Immature natural killer cell (primary cell): ENCODE data around the gene AIPL1. TPM values are rescaled to one million over a fixed set of nuclear protein-coding genes. Genes with fewer than 3 reads are reported as not detected.
A peak's percentile ranks its signal among the peaks of the same experiment; 100 is the strongest.

ENCODE experiments used
- DNase-seq, 3 donors: peaks; one replicate each; pipeline ENCODE4 v3.0.0; 2022; ENCODE audit warnings: mixed read lengths in 1 of 3
- H3K27ac Mint-ChIP-seq, 6 donors: one replicate each; pipeline ENCODE4 v1.8.0; 2020; ENCODE audit warnings: mixed read lengths in 6 of 6, mild to moderate bottlenecking in 5 of 6, inconsistent platforms in 4 of 6, moderate library complexity in 3 of 6
- H3K27me3 Mint-ChIP-seq, 3 donors: one replicate each; pipeline ENCODE4 v1.8.0; 2020 to 2021; ENCODE audit warnings: low read depth in 3 of 3, mild to moderate bottlenecking in 3 of 3, mixed read lengths in 3 of 3, moderate library complexity in 3 of 3, inconsistent platforms in 1 of 3
- H3K36me3 Mint-ChIP-seq, 3 donors: one replicate each; pipeline ENCODE4 v1.8.0; 2020; ENCODE audit warnings: mixed read lengths in 3 of 3, inconsistent platforms in 2 of 3, mild to moderate bottlenecking in 2 of 3
- H3K4me1 Mint-ChIP-seq, 2 donors: one replicate each; pipeline ENCODE4 v1.8.0; 2020; ENCODE audit warnings: inconsistent platforms in 2 of 2, mild to moderate bottlenecking in 2 of 2, mixed read lengths in 2 of 2, moderate library complexity in 1 of 2
- H3K4me3 Mint-ChIP-seq, 5 donors: one replicate each; pipeline ENCODE4 v1.8.0; 2020; ENCODE audit warnings: mild to moderate bottlenecking in 5 of 5, mixed read lengths in 5 of 5, inconsistent platforms in 3 of 5, moderate library complexity in 3 of 5
- H3K9me3 Mint-ChIP-seq, 6 donors: one replicate each; pipeline ENCODE4 v1.8.0; 2020; ENCODE audit warnings: mild to moderate bottlenecking in 6 of 6, mixed read lengths in 6 of 6, inconsistent platforms in 4 of 6, moderate library complexity in 3 of 6
- polyA plus RNA-seq, 3 donors: library from polyadenylated mRNA; unstranded; fragments of 300-500 nt; fragmentation: Illumina TruSeq; gene quantifications; one replicate each; pipeline ENCODE4 v1.2.3, GENCODE V29; 2021

AIPL1 gene
- polyA plus RNA-seq, 3 donors from 2014 or later: not detected

- no peaks in the 10 kb centered on the region for H3K36me3 Mint-ChIP-seq
- H3K4me1 Mint-ChIP-seq: peaks cover 4 to 10% of the 10 kb centered on the region in 2 donors
- peaks cover 2 to 13% (median 3%) of the 10 kb centered on the region in 3 donors for H3K27me3 Mint-ChIP-seq
- no peak overlapping the region for H3K4me3 Mint-ChIP-seq
- H3K9me3 Mint-ChIP-seq: no peaks in the 10 kb centered on the region
- no peak for DNase-seq
- H3K27ac Mint-ChIP-seq: no peak overlapping the region
Measured at GRCh38 chr17:6461246-6461645, 26.3 kb upstream of the AIPL1 start.

- Mint-ChIP-seq H3K4me1 (peaks cover 5 to 11% of the 10 kb centered on the region in 2 donors), H3K27ac (no peak overlapping the region), H3K27me3 (peaks cover 2 to 11% (median 3%) of the 10 kb centered on the region in 3 donors), H3K36me3 (no peaks in the 10 kb centered on the region), H3K9me3 (no peaks in the 10 kb centered on the region), H3K4me3 (no peak overlapping the region)
- DNase-seq: no peak
Measured at GRCh38 chr17:6460531-6461161, 25.7 kb upstream of the AIPL1 start.

DNA sequence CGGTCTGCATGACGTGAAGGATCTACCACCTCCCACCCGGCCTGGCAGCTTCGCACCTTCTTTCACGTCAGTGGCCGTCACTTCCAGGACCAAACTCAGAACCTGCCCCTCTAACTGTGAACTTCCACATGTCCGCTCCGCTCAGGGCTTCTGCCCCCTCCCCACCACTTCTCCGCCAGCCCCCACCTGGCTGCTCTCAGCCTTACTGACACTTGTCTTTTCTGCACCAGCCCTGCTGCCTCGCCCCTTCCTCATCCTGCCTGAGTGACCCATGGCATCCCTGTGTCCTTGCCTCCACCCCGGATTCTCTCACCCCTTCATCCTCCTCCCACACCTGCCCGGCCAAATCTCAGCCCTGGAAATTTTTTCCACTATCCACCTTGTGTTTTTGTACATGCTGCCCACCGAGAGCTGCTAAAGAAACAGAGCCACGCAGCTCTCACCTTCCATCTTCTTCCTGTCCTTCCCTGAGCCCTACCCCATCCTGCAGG, 23.6 kb upstream of the AIPL1 start:
- Mint-ChIP-seq H3K27me3 (peaks cover 2 to 13% (median 3%) of the 10 kb centered on the region in 3 donors), H3K9me3 (no peaks in the 10 kb centered on the region), H3K4me3 (no peak overlapping the region), H3K36me3 (no peaks in the 10 kb centered on the region), H3K27ac (no peak overlapping the region), H3K4me1 (peaks cover 13 to 19% of the 10 kb centered on the region in 2 donors)
- DNase-seq: no peak

GRCh38 chr17:6457688-6458459, 23.0 kb upstream of the AIPL1 start:
- H3K4me3 Mint-ChIP-seq: no peak overlapping the region
- peaks cover 15 to 19% of the 10 kb centered on the region in 2 donors for H3K4me1 Mint-ChIP-seq
- no peaks in the 10 kb centered on the region for H3K9me3 Mint-ChIP-seq
- H3K36me3 Mint-ChIP-seq: no peaks in the 10 kb centered on the region
- H3K27me3 Mint-ChIP-seq: peaks cover 2 to 15% (median 3%) of the 10 kb centered on the region in 3 donors
- DNase-seq: no peak
- no peak overlapping the region for H3K27ac Mint-ChIP-seq

DNA sequence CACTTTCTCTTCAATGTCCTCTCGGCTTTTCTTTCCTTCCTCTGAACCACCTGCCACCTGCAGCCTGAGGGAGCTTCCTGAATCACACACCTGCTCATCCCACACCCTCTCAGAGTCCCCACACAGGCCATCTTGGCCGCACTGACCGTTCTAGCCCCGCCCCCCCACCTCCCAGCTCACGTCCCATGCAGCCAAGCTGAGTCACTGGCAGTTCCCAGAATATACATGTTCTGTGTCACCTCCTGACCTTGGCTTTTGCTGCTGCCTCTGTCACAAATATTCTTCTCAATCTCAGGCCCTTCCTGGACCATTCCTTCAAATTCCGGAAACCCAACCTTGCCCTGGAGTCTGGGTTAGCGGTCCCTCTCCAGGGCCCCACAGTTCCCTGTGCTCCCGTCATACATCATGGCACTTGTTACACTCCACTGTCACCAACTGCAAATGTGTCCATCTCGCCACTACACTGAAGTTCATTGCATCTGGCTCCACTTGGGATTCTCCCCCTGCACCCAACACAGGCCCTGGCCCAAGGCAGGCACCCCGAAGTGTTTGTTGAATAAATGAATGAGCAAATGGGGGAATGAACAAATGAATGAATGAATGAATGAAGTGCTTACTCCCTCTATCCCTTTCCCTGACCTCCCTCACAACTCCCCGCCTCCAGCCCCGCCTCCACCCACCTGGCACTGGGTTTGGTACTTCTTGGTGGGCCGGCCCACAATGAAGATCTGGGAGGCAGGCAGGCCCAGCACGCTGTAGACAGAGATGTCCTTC, 22.2 kb upstream of the AIPL1 start:
- DNase-seq: no peak
- Mint-ChIP-seq H3K36me3 (no peaks in the 10 kb centered on the region), H3K27ac (peak overlapping the region in 1 of 6 donors; percentile 28), H3K9me3 (no peaks in the 10 kb centered on the region), H3K27me3 (peaks cover 3 to 14% (median 4%) of the 10 kb centered on the region in 3 donors), H3K4me3 (peak overlapping the region; percentile 51 to 69 (median 57)), H3K4me1 (peaks cover 15 to 19% of the 10 kb centered on the region in 2 donors)

DNA sequence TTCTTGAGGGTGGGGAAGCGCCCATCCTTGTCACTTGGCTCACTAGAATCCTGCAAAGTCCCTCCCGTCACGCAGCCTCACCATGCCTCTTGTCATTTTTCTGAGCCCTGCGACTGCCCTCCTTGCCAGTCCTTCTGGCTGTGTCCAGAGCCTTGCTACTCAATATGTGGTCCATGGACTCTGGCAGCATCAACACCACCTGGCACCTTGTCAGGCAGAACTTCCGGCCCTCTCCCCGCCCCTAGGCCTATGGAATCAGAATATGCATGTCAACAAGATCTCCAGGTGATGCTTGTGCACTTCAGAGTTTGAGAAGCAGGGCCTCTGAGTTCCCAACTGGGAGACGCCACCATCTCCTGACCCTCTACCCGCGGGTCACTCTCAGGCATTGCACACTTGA, 21.4 kb upstream of the AIPL1 start:
- H3K9me3 Mint-ChIP-seq: no peaks in the 10 kb centered on the region
- peaks cover 3 to 14% (median 4%) of the 10 kb centered on the region in 3 donors for H3K27me3 Mint-ChIP-seq

GRCh38 chr17:6455321-6455705, 20.4 kb upstream of the AIPL1 start:
- peak overlapping the region in 2 of 6 donors; percentile 11 to 46 for H3K27ac Mint-ChIP-seq
- H3K4me3 Mint-ChIP-seq: peak overlapping the region; percentile 50 to 74 (median 69)
- peaks cover 4 to 12% (median 5%) of the 10 kb centered on the region in 3 donors for H3K27me3 Mint-ChIP-seq
- DNase-seq: peak; percentile 14 to 27 (median 24)
- H3K36me3 Mint-ChIP-seq: no peaks in the 10 kb centered on the region
- peaks cover 20 to 28% of the 10 kb centered on the region in 2 donors for H3K4me1 Mint-ChIP-seq
- no peaks in the 10 kb centered on the region for H3K9me3 Mint-ChIP-seq

More for the DNA sequence above, 21.4 kb upstream of the AIPL1 start:
- H3K36me3 Mint-ChIP-seq: no peaks in the 10 kb centered on the region
- no peak for DNase-seq
- peak overlapping the region; percentile 21 to 69 (median 53) for H3K4me3 Mint-ChIP-seq
- peaks cover 15 to 22% of the 10 kb centered on the region in 2 donors for H3K4me1 Mint-ChIP-seq
- H3K27ac Mint-ChIP-seq: no peak overlapping the region

- peak; percentile 18 to 31 (median 27) for DNase-seq
- Mint-ChIP-seq H3K4me3 (peak overlapping the region; percentile 45 to 74 (median 53)), H3K36me3 (no peaks in the 10 kb centered on the region), H3K4me1 (peaks cover 20 to 28% of the 10 kb centered on the region in 2 donors), H3K27ac (peak overlapping the region in 2 of 6 donors; percentile 40 to 83), H3K27me3 (peaks cover 4 to 8% (median 5%) of the 10 kb centered on the region in 3 donors), H3K9me3 (no peaks in the 10 kb centered on the region)
Measured at GRCh38 chr17:6454495-6455320, 19.8 kb upstream of the AIPL1 start.

GRCh38 chr17:6453279-6454024, 18.5 kb upstream of the AIPL1 start:
- DNase-seq: no peak
- peaks cover 20 to 28% of the 10 kb centered on the region in 2 donors for H3K4me1 Mint-ChIP-seq
- H3K27ac Mint-ChIP-seq: peak overlapping the region in 1 of 6 donors; percentile 47
- no peaks in the 10 kb centered on the region for H3K36me3 Mint-ChIP-seq
- no peaks in the 10 kb centered on the region for H3K9me3 Mint-ChIP-seq
- H3K27me3 Mint-ChIP-seq: peaks cover 4 to 8% (median 5%) of the 10 kb centered on the region in 3 donors
- peak overlapping the region in 3 of 5 donors; percentile 42 to 60 (median 45) for H3K4me3 Mint-ChIP-seq

DNA sequence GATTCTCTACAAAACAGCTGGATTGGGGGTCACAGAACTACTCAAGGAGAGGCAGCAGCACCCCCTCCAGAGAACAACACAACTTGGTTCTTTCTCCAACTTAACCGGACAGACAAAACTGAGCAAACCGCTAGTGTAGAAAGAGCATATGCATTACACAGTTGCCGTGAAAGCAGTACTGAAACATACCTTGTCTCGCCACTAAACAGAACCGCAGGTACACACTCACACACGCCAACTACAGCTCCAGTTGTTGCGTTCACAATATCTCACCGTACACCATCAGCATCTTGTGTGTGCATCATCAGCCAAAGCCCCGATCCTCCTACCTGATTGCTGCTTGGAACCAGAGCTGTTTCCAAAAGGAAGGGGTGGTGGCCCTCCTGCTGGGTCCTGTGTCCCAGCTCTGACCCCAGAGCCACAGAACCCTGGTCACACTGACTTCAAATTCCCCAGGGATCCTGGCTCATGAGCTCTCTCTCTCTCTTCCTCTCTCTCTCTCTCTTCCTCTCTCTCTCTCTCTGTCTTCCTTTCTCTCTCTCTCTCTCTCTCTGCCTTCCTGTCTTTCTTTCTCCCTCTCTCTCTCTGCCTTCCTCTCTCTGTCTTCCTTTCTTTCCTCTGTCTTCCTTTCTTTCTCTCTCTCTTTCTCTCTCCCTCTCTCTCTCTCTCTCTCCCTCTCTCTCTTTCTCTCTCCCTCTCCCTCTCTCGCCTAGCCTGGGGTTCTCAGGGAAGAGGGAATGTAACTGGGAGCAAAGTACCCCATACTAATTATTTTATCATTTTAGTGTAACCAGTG, 17.7 kb upstream of the AIPL1 start:
- Mint-ChIP-seq H3K27ac (peak overlapping the region in 3 of 6 donors; percentile 6 to 47 (median 43)), H3K27me3 (peaks cover 4 to 8% (median 5%) of the 10 kb centered on the region in 3 donors), H3K9me3 (no peaks in the 10 kb centered on the region), H3K4me1 (peaks cover 20 to 28% of the 10 kb centered on the region in 2 donors), H3K4me3 (peak overlapping the region in 1 of 5 donors; percentile 60), H3K36me3 (no peaks in the 10 kb centered on the region)
- DNase-seq: no peak

DNA sequence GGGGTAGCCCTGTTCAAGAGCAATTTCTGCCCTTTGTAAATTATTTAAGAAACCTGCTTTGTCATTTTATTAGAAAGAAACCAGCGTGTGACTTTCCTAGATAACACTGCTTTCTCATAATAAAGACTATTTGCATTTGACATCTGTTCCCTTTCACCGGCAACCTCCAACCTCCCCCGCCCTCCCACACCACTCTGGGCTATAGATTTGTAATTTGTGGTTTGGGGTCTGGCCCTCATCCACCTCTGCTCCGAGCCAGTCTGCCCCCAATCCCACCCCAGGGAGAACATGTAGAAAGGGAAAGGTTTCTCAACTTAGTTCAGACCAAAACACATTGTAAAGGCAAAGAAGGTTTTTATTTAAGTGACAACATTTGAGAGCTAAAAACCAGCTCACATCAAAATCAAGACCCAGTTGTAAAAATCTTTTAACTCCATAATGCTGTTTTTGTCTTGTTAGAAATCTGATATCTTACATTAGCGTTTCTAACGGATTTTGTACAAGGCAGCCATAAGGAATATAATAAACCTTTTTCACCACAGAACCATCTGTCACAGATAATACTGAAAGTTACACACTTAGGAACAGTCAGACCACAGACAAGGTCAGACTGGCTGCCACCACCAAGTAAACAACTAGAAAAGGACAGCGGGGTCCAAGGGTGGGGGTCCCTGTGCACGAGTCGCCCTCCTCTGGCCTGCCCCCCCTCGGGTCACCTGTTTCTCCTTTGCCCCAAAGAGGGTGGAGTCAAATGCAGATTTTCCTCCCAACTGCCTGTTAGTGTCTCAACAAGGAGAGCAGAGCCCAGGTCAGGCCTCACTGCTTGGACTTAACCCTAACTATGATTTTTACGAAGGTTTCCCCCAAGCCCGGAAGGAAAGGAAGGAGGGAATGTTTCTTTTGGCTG, 16.3 kb upstream of the AIPL1 start:
- Mint-ChIP-seq H3K9me3 (no peaks in the 10 kb centered on the region), H3K36me3 (no peaks in the 10 kb centered on the region), H3K27ac (peak overlapping the region in 5 of 6 donors; percentile 23 to 64 (median 35)), H3K27me3 (peaks cover 2 to 6% (median 2%) of the 10 kb centered on the region in 3 donors), H3K4me3 (no peak overlapping the region), H3K4me1 (peaks cover 15 to 17% of the 10 kb centered on the region in 2 donors)
- DNase-seq: no peak
